Ovary (tissue), 3 donors: Measurements from ENCODE around the gene EYS.

Experiments
- EP300 ChIP-seq: sonication (generic); formaldehyde crosslinking; IDR thresholded peaks from one replicate; pipeline ENCODE4 v1.6.1; 2017; ENCODE audit warnings: antibody characterized with exemption
- POLR2A ChIP-seq: fragments of 450-650 bp; IDR thresholded peaks from one replicate; pipeline ENCODE4 v1.6.1; 2017; ENCODE audit warnings: antibody characterized with exemption, mild to moderate bottlenecking, moderate library complexity
- TF ChIP-seq, protein P1 (sequence below), 3 donors: fragments of 450-650 bp in 2 of 3; fragments of 200-600 bp in 1 of 3; IDR thresholded peaks; one replicate each; pipeline versions ENCODE4 v1.5.1 to v1.8.0; 2016 to 2022; ENCODE audit warnings: antibody characterized with exemption in 3 of 3, mild to moderate bottlenecking in 1 of 3
- donor health status: DM: no; HTN: no; CAD: no.

DNA sequence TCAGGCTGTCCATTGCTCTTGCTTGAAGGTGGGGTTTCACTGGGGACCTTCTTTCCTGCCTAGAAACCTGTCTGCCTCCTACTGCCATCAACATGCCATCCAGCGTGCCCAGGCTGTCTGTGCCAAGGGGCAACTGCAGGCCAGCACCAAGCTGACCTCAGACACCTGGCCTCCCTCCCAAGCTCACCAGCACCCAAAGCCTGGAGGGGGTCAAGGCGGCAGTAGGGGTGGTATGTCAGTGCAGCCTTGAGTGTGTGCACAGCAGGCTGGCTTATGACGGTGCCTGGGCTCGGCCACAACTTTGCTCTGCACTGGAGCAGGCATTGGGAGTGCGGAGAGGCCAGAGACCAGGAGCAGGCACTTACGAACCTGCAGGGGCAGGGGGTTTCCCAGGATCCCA lies 149.0 kb downstream of the EYS start:
- TF ChIP-seq, protein P1, sequence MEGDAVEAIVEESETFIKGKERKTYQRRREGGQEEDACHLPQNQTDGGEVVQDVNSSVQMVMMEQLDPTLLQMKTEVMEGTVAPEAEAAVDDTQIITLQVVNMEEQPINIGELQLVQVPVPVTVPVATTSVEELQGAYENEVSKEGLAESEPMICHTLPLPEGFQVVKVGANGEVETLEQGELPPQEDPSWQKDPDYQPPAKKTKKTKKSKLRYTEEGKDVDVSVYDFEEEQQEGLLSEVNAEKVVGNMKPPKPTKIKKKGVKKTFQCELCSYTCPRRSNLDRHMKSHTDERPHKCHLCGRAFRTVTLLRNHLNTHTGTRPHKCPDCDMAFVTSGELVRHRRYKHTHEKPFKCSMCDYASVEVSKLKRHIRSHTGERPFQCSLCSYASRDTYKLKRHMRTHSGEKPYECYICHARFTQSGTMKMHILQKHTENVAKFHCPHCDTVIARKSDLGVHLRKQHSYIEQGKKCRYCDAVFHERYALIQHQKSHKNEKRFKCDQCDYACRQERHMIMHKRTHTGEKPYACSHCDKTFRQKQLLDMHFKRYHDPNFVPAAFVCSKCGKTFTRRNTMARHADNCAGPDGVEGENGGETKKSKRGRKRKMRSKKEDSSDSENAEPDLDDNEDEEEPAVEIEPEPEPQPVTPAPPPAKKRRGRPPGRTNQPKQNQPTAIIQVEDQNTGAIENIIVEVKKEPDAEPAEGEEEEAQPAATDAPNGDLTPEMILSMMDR (IDR thresholded peaks at IDR 0.05) = no peak
- TF ChIP-seq EP300 = no peak
- no peak for TF ChIP-seq POLR2A
